CD4-positive, alpha-beta T cell treated with Interleukin-15 for 4 hours (primary cell): ENCODE measurements around the gene CPSF4.
"Not testable (repeated sequence)": the region's sequence is repeated elsewhere in the genome, so short reads cannot be mapped to it uniquely, and the experiment has no call there.

Experiments
- DNase-seq: peaks from one replicate; pipeline ENCODE4 v3.0.0-alpha.2; 2020; ENCODE audit warnings: low spot score

CPSF4 gene

GRCh38 chr7:99490878-99491277, 52.1 kb downstream of the CPSF4 start:
- DNase-seq, result no peak

- DNase-seq, result no peak
These were observed 55.1 kb downstream of the CPSF4 start for GRCh38 chr7:99493823-99494222.

GRCh38 chr7:99497766-99498545, 59.2 kb downstream of the CPSF4 start:
- no peak for DNase-seq

GRCh38 chr7:99498546-99498944, 59.8 kb downstream of the CPSF4 start:
- DNase-seq, result no peak

- peak; percentile 30 for DNase-seq
These were observed 60.6 kb downstream of the CPSF4 start for GRCh38 chr7:99499371-99499720.

GRCh38 chr7:99499721-99500636, 61.2 kb downstream of the CPSF4 start, which contains the start of gene ZNF394:
Gene ZNF394 (minus strand): TSS chr7:99500281. CDS start chr7:99500093, 188 bp downstream.
- DNase-seq, result peak; percentile 89

- no peak for DNase-seq
These were observed 61.9 kb downstream of the CPSF4 start for GRCh38 chr7:99500637-99501009.

- DNase-seq, result not testable (repeated sequence)
These were observed 62.5 kb downstream of the CPSF4 start for GRCh38 chr7:99501236-99501635.

- no peak for DNase-seq
These were observed 65.5 kb downstream of the CPSF4 start for GRCh38 chr7:99504281-99504602.

- DNase-seq, result peak; percentile 96
These were observed 66.0 kb downstream of the CPSF4 start, which contains the start of gene ZKSCAN5 for GRCh38 chr7:99504603-99505323. Gene ZKSCAN5 (plus strand): TSS chr7:99504662. CDS start chr7:99506045, 1,383 bp downstream.

- DNase-seq, result no peak
These were observed 66.5 kb downstream of the CPSF4 start for GRCh38 chr7:99505324-99505662.
